ENCODE results near the gene OPRD1.

OPRD1 gene

DNA sequence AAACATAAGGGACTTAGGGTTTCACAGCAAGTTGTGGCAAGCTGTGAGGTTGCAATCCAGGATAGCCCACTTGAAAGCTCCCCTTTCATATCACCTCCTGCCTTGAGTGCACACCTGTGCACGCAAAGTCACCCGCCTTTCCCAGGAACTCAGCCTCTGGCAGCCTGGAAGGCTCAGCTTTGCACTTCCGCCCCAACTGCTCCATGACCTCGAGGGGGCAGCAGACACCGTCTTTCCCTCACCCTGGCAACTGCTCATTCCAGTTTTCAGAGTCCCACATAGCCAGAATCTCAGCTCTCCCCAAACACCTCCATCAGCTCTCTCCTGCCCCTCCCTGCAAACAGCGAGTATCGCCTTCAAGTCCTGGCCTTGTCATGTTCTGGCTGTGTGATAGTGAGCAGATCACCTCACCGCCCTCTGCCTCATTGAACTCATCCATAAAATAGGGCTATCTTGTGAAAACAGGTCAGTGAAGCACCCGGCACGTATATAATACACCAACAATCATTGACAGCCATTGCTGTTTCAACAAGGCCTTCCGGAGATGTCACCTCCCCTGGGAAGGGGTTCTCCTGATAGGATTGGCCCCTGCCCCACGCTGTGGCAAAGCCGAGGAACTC, 70.1 kb downstream of the OPRD1 start:
- FAIRE-seq (peak; percentile 86), DNase-seq (ENCODE audit: insufficient read length) (peak; percentile 48)
- TF ChIP-seq POLR2A (IDR thresholded peaks at IDR 0.05; ENCODE audit: low read depth, low read length) (no peak), POLR2AphosphoS5 (IDR thresholded peaks at IDR 0.05; ENCODE audit: low read depth, low read length) (no peak), TAF1 (IDR thresholded peaks at IDR 0.05; ENCODE audit: borderline replicate concordance, low read depth, low read length) (no peak)

DNA sequence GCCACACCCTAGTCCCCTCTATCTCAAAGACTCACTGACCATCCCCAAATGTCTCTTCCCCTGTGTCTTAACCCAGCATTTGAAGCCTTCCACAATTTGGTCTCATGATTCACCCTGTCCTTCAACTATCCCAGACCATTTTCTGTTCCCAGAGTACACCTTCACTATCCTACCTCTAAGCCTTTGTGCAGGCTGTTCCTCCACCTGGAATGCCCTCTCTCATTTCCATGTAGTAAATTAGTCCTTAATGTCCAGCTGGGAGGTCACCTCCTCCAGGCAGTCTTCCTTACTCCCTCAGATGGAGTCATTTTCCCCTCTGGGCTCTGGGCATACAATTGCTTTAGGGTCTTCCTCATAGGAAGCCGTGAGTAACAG, 71.3 kb downstream of the OPRD1 start:
- TF ChIP-seq POLR2AphosphoS5 (IDR thresholded peaks at IDR 0.05; ENCODE audit: low read depth, low read length) (no peak), TAF1 (IDR thresholded peaks at IDR 0.05; ENCODE audit: borderline replicate concordance, low read depth, low read length) (no peak), POLR2A (IDR thresholded peaks at IDR 0.05; ENCODE audit: low read depth, low read length) (no peak)
- DNase-seq (ENCODE audit: insufficient read length) (no peak), FAIRE-seq (no peak)

DNA sequence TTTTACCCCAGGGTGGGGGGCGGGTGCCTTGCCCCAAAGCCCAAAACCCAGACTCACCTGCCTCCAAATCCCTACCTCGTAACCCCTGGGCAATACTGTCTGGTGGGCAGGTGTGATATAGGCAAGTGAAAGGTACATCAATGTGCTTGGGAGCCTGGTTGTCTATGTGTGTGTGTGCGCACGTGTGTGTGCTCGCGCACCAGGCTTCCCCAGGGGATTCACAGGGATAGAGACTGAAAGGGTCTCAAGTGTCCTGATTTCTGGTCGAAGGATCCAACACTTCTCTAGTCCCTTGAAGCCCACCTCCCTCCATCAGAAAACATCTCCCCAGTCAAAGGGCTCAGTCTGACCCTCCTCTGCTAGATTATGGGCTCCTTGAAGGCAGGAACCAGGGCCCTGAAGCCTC, 73.5 kb downstream of the OPRD1 start:
- TF ChIP-seq POLR2AphosphoS5 (IDR thresholded peaks at IDR 0.05; ENCODE audit: low read depth, low read length) (no peak), TAF1 (IDR thresholded peaks at IDR 0.05; ENCODE audit: borderline replicate concordance, low read depth, low read length) (no peak), POLR2A (IDR thresholded peaks at IDR 0.05; ENCODE audit: low read depth, low read length) (no peak)
- FAIRE-seq (no peak), DNase-seq (ENCODE audit: insufficient read length) (no peak)

DNA sequence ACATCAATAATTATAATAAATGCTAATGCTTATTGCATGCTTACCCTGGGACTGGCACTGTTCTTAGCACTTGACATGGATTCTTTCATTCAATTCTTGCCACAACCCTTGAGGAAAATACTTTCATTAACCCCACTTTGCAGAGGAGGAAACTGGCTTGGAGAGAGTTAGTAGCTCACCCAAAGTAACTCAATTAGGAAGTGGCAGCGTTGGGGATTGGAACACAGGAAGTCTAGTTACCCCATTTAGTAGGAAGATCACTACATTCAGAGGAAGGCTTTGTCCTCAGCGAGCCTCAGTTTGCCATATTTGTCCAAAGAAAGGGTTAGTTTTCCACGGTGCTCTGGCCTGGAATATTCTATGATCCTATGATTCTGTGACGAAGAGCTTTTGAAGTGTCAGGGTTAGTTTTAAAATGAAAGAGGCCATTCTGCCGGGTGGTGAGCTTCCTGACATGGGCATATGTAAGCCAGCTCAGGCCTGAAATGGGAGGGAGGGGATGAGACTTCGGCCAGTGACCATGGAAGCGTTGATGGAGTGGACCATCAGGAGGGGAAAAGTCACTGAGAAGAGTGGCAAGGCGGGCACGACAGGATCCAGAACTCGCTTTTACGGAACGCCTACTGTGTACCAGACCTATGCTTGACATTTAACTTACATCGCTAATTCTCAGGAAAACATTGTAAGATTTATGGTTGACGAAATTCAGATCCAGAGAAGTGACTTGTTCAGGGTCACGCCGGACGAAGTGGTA, 74.2 kb downstream of the OPRD1 start:
- no peak for FAIRE-seq
- TF ChIP-seq POLR2AphosphoS5 (IDR thresholded peaks at IDR 0.05; ENCODE audit: low read depth, low read length) (no peak), POLR2A (IDR thresholded peaks at IDR 0.05; ENCODE audit: low read depth, low read length) (no peak), TAF1 (IDR thresholded peaks at IDR 0.05; ENCODE audit: borderline replicate concordance, low read depth, low read length) (no peak)
- DNase-seq (ENCODE audit: insufficient read length) = no peak

- FAIRE-seq = peak; percentile 89
- DNase-seq (ENCODE audit: insufficient read length) = peak; percentile 99
- TF ChIP-seq TAF1 (IDR thresholded peaks at IDR 0.05; ENCODE audit: borderline replicate concordance, low read depth, low read length) (no peak), POLR2A (IDR thresholded peaks at IDR 0.05; ENCODE audit: low read depth, low read length) (peak; percentile 57; the same call in 1 of the 2 replicates), POLR2AphosphoS5 (IDR thresholded peaks at IDR 0.05; ENCODE audit: low read depth, low read length) (peak; percentile 55)
Measured at GRCh38 chr1:28886731-28887418, 74.9 kb downstream of the OPRD1 start.

- FAIRE-seq (no peak), DNase-seq (ENCODE audit: insufficient read length) (peak; percentile 53)
- no peak for TF ChIP-seq POLR2A (IDR thresholded peaks at IDR 0.05; ENCODE audit: low read depth, low read length)
- no peak for TF ChIP-seq POLR2AphosphoS5 (IDR thresholded peaks at IDR 0.05; ENCODE audit: low read depth, low read length)
- TF ChIP-seq TAF1 (IDR thresholded peaks at IDR 0.05; ENCODE audit: borderline replicate concordance, low read depth, low read length) = no peak
Measured at GRCh38 chr1:28887419-28887834, 75.5 kb downstream of the OPRD1 start.

- FAIRE-seq = peak; percentile 40
- DNase-seq (ENCODE audit: insufficient read length) = no peak
- no peak for TF ChIP-seq POLR2AphosphoS5 (IDR thresholded peaks at IDR 0.05; ENCODE audit: low read depth, low read length)
- TF ChIP-seq POLR2A (IDR thresholded peaks at IDR 0.05; ENCODE audit: low read depth, low read length) = no peak
- no peak for TF ChIP-seq TAF1 (IDR thresholded peaks at IDR 0.05; ENCODE audit: borderline replicate concordance, low read depth, low read length)
Measured at GRCh38 chr1:28887835-28888682, 76.1 kb downstream of the OPRD1 start.

- DNase-seq (ENCODE audit: insufficient read length) (no peak), FAIRE-seq (no peak)
Measured at GRCh38 chr1:28888915-28889314, 76.9 kb downstream of the OPRD1 start.

DNA sequence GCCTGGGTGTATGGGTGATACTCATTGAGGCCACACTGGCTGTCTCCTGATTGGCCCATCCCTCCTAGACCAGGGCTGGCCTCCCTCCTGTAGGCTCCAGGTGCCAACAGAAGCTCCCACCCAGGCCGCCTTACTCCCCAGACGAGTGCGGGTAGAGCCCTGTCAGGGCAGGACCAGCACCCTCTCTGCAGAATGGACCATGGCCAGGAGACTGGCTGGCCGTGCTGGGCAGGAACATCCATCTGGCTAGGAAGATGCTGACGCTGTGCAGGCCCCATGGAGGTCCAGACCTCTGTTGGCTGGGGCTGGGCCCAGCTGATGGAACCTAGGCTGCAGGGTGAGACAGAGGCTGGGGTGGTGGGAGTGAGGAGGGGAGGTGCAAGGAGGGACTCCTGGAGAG, 77.4 kb downstream of the OPRD1 start:
- TF ChIP-seq POLR2A (IDR thresholded peaks at IDR 0.05; ENCODE audit: low read depth, low read length) (no peak), TAF1 (IDR thresholded peaks at IDR 0.05; ENCODE audit: borderline replicate concordance, low read depth, low read length) (no peak), POLR2AphosphoS5 (IDR thresholded peaks at IDR 0.05; ENCODE audit: low read depth, low read length) (no peak)
- FAIRE-seq (no peak), DNase-seq (ENCODE audit: insufficient read length) (no peak)

More at GRCh38 chr1:28888915-28889314, 76.9 kb downstream of the OPRD1 start:
- no peak for TF ChIP-seq POLR2A (IDR thresholded peaks at IDR 0.05; ENCODE audit: low read depth, low read length)
- no peak for TF ChIP-seq POLR2AphosphoS5 (IDR thresholded peaks at IDR 0.05; ENCODE audit: low read depth, low read length)
- no peak for TF ChIP-seq TAF1 (IDR thresholded peaks at IDR 0.05; ENCODE audit: borderline replicate concordance, low read depth, low read length)

- TF ChIP-seq POLR2A (IDR thresholded peaks at IDR 0.05; ENCODE audit: low read depth, low read length) (no peak), POLR2AphosphoS5 (IDR thresholded peaks at IDR 0.05; ENCODE audit: low read depth, low read length) (no peak), TAF1 (IDR thresholded peaks at IDR 0.05; ENCODE audit: borderline replicate concordance, low read depth, low read length) (no peak)
- DNase-seq (ENCODE audit: insufficient read length) (no peak), FAIRE-seq (no peak)
Measured at GRCh38 chr1:28890435-28890834, 78.5 kb downstream of the OPRD1 start.

DNA sequence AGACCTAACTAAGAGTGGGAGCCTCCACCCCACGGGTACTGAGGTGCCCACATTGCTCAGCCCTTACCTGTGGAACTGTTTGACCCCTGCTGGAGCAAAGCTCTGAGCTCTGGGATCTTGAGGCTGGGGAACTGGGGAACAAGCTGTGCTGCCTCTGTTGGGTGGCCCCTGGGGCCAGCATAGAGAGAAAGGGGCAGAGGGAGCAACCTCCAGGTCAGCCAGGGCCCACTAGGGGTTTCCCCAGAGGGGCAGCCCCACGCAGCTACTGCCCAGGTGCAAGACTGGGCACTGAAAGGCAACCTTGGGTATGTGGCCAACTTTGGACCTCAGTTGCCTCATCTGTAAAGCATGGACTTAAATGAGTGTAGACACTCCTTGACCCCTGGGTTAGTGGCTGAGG, 78.9 kb downstream of the OPRD1 start:
- FAIRE-seq = no peak
- no peak for TF ChIP-seq POLR2AphosphoS5 (IDR thresholded peaks at IDR 0.05; ENCODE audit: low read depth, low read length)
- no peak for TF ChIP-seq POLR2A (IDR thresholded peaks at IDR 0.05; ENCODE audit: low read depth, low read length)

More for the DNA sequence above, 78.9 kb downstream of the OPRD1 start:
- DNase-seq (ENCODE audit: insufficient read length) = no peak
